ENCODE results near the gene SPATC1L. TPM values are rescaled to one million over a fixed set of nuclear protein-coding genes. Genes with fewer than 3 reads are reported as not detected.

The SPATC1L gene
- total RNA-seq, 1 donor from 2014 or later, result 13.9 TPM

GRCh38 chr21:46111857-46112724 lies 72.2 kb downstream of the SPATC1L start:
- H3K4me1 Mint-ChIP-seq (ENCODE audit: low read depth), result no peaks in the 10 kb centered on the region
- no peaks in the 10 kb centered on the region for H3K36me3 Mint-ChIP-seq (ENCODE audit: low read depth)
- peak; percentile 3 for DNase-seq (ENCODE audit: low spot score)
- no peak overlapping the region for H3K27ac Mint-ChIP-seq
- H3K4me3 Mint-ChIP-seq (ENCODE audit: low read depth), result no peak overlapping the region
- H3K27me3 Mint-ChIP-seq (ENCODE audit: low read depth), result peaks cover 2% of the 10 kb centered on the region
- peaks cover 17% of the 10 kb centered on the region for H3K9me3 Mint-ChIP-seq
- intact Hi-C loops (cut with micrococcal nuclease), result no loop called here

GRCh38 chr21:46111193-46111571 lies 73.1 kb downstream of the SPATC1L start:
- peaks cover 2% of the 10 kb centered on the region for H3K27me3 Mint-ChIP-seq (ENCODE audit: low read depth)
- no peak overlapping the region for H3K4me3 Mint-ChIP-seq (ENCODE audit: low read depth)
- H3K9me3 Mint-ChIP-seq, result peaks cover 18% of the 10 kb centered on the region
- intact Hi-C loops (cut with micrococcal nuclease), result no loop called here
- no peak overlapping the region for H3K27ac Mint-ChIP-seq
- no peaks in the 10 kb centered on the region for H3K36me3 Mint-ChIP-seq (ENCODE audit: low read depth)
- H3K4me1 Mint-ChIP-seq (ENCODE audit: low read depth), result no peaks in the 10 kb centered on the region
- DNase-seq (ENCODE audit: low spot score), result no peak

Other genes starting within 250 kb of the SPATC1L start
- 0.23 and 0.37 TPM in 2 replicates for gene COL6A1, start 202.7 kb downstream of the SPATC1L start, total RNA-seq
- 2.2 TPM in 2 replicates for gene COL6A2, start 86.3 kb downstream of the SPATC1L start, total RNA-seq
- gene FTCD, start 28.9 kb downstream of the SPATC1L start, total RNA-seq, result 0.14 and 0.23 TPM in 2 replicates
- gene LSS, start 44.3 kb upstream of the SPATC1L start, total RNA-seq, result 28.5 and 30.5 TPM in 2 replicates
- gene MCM3AP, start 101.2 kb upstream of the SPATC1L start, total RNA-seq, result 123 and 138 TPM in 2 replicates
- 14.4 and 15.3 TPM in 2 replicates for gene YBEY, start 101.9 kb upstream of the SPATC1L start, total RNA-seq
- gene C21orf58, start 139.4 kb upstream of the SPATC1L start, total RNA-seq, result 32.2 and 32.8 TPM in 2 replicates
- 55.8 and 58.8 TPM in 2 replicates for gene PCNT, start 139.7 kb upstream of the SPATC1L start, total RNA-seq

Data from activated T-helper 2 cell treated with anti-CD3 and anti-CD28 coated beads, Interferon-gamma antibody, Interleukin-2, Interleukin-4, amounts not matched to agents 10 μg/mL and 5 μg/mL and 100 μg/mL, durations not matched to agents 14 hours and 24 hours and 36 hours (primary cell).